ENCODE measurements around the gene GPR22. TPM values are rescaled to one million over a fixed set of nuclear protein-coding genes. Genes with fewer than 3 reads are reported as not detected.
A peak's percentile ranks its signal among the peaks of the same experiment; 100 is the strongest.

GPR22 gene
- total RNA-seq, 2 donors from 2014 or later = not detected

- ATAC-seq (replicated peaks in 1 of 2) (no peak), DNase-seq (no peak)
- Mint-ChIP-seq H3K27ac (no peak overlapping the region), H3K4me1 (ENCODE audit: low read depth) (peaks cover 5% of the 10 kb centered on the region), H3K27me3 (ENCODE audit: low read depth) (no peaks in the 10 kb centered on the region), H3K36me3 (ENCODE audit: insufficient read depth in 2 of 2) (peaks cover 6 to 9% of the 10 kb centered on the region in 2 donors), H3K9me3 (peaks cover 0 to 4% of the 10 kb centered on the region in 2 donors), H3K4me3 (no peak overlapping the region)
These were observed 24.5 kb downstream of the GPR22 start for GRCh38 chr7:107494315-107494751.

- Mint-ChIP-seq H3K9me3 (peaks cover 0 to 4% of the 10 kb centered on the region in 2 donors), H3K27me3 (ENCODE audit: low read depth) (no peaks in the 10 kb centered on the region), H3K4me3 (no peak overlapping the region), H3K4me1 (ENCODE audit: low read depth) (peaks cover 5% of the 10 kb centered on the region), H3K36me3 (ENCODE audit: insufficient read depth in 2 of 2) (peaks cover 6 to 9% of the 10 kb centered on the region in 2 donors), H3K27ac (no peak overlapping the region)
- ATAC-seq (replicated peaks in 1 of 2) (no peak), DNase-seq (no peak)
These were observed 25.0 kb downstream of the GPR22 start for GRCh38 chr7:107494884-107495283.

GRCh38 chr7:107495516-107495915 lies 25.7 kb downstream of the GPR22 start:
- Mint-ChIP-seq H3K27me3 (ENCODE audit: low read depth) (no peaks in the 10 kb centered on the region), H3K27ac (no peak overlapping the region), H3K9me3 (peaks cover 0 to 4% of the 10 kb centered on the region in 2 donors), H3K4me1 (ENCODE audit: low read depth) (peaks cover 5% of the 10 kb centered on the region), H3K36me3 (ENCODE audit: insufficient read depth in 2 of 2) (peaks cover 6 to 9% of the 10 kb centered on the region in 2 donors), H3K4me3 (no peak overlapping the region)
- ATAC-seq (replicated peaks in 1 of 2) (no peak), DNase-seq (no peak)

GRCh38 chr7:107499731-107500130 lies 29.9 kb downstream of the GPR22 start:
- DNase-seq (no peak), ATAC-seq (replicated peaks in 1 of 2) (no peak)
- Mint-ChIP-seq H3K9me3 (peaks cover 0 to 5% of the 10 kb centered on the region in 2 donors), H3K27me3 (ENCODE audit: low read depth) (no peaks in the 10 kb centered on the region), H3K4me3 (no peak overlapping the region), H3K27ac (no peak overlapping the region), H3K36me3 (ENCODE audit: insufficient read depth in 2 of 2) (peaks cover 6% of the 10 kb centered on the region in 2 donors), H3K4me1 (ENCODE audit: low read depth) (peaks cover 5% of the 10 kb centered on the region)

GRCh38 chr7:107501593-107501992 lies 31.7 kb downstream of the GPR22 start:
- H3K9me3 Mint-ChIP-seq = peaks cover 0 to 4% of the 10 kb centered on the region in 2 donors
- ATAC-seq (replicated peaks in 1 of 2) = no peak
- no peak overlapping the region for H3K27ac Mint-ChIP-seq
- peaks cover 12% of the 10 kb centered on the region for H3K4me1 Mint-ChIP-seq (ENCODE audit: low read depth)
- H3K4me3 Mint-ChIP-seq = no peak overlapping the region
- H3K36me3 Mint-ChIP-seq (ENCODE audit: insufficient read depth in 2 of 2) = peaks cover 4 to 6% of the 10 kb centered on the region in 2 donors
- DNase-seq = peak; percentile 19 to 22
- H3K27me3 Mint-ChIP-seq (ENCODE audit: low read depth) = no peaks in the 10 kb centered on the region

- no peak for ATAC-seq (replicated peaks in 1 of 2)
- Mint-ChIP-seq H3K36me3 (ENCODE audit: insufficient read depth in 2 of 2) (peaks cover 2 to 4% of the 10 kb centered on the region in 2 donors), H3K9me3 (peaks cover 0 to 2% of the 10 kb centered on the region in 2 donors), H3K4me1 (ENCODE audit: low read depth) (peaks cover 12% of the 10 kb centered on the region), H3K27ac (no peak overlapping the region), H3K4me3 (no peak overlapping the region), H3K27me3 (ENCODE audit: low read depth) (no peaks in the 10 kb centered on the region)
- DNase-seq = no peak
These were observed 32.3 kb downstream of the GPR22 start for GRCh38 chr7:107502154-107502553.

GRCh38 chr7:107502797-107503196 lies 32.9 kb downstream of the GPR22 start:
- Mint-ChIP-seq H3K27me3 (ENCODE audit: low read depth) (no peaks in the 10 kb centered on the region), H3K4me1 (ENCODE audit: low read depth) (peaks cover 10% of the 10 kb centered on the region), H3K27ac (no peak overlapping the region), H3K9me3 (peaks cover 0 to 2% of the 10 kb centered on the region in 2 donors), H3K36me3 (ENCODE audit: insufficient read depth in 2 of 2) (peaks cover 3 to 4% of the 10 kb centered on the region in 2 donors), H3K4me3 (no peak overlapping the region)
- DNase-seq = no peak
- ATAC-seq (replicated peaks in 1 of 2) = no peak

GRCh38 chr7:107503687-107504086 lies 33.8 kb downstream of the GPR22 start:
- H3K36me3 Mint-ChIP-seq (ENCODE audit: insufficient read depth in 2 of 2) = peaks cover 0 to 6% of the 10 kb centered on the region in 2 donors
- H3K4me1 Mint-ChIP-seq (ENCODE audit: low read depth) = peaks cover 7% of the 10 kb centered on the region
- H3K9me3 Mint-ChIP-seq = peaks cover 0 to 2% of the 10 kb centered on the region in 2 donors
- H3K27me3 Mint-ChIP-seq (ENCODE audit: low read depth) = no peaks in the 10 kb centered on the region
- H3K27ac Mint-ChIP-seq = peak overlapping the region; percentile 46
- no peak overlapping the region for H3K4me3 Mint-ChIP-seq
- no peak for ATAC-seq (replicated peaks in 1 of 2)
- no peak for DNase-seq

- Mint-ChIP-seq H3K36me3 (ENCODE audit: insufficient read depth in 2 of 2) (peaks cover 0 to 12% of the 10 kb centered on the region in 2 donors), H3K9me3 (peaks cover 0 to 5% of the 10 kb centered on the region in 2 donors), H3K27ac (no peak overlapping the region), H3K27me3 (ENCODE audit: low read depth) (no peaks in the 10 kb centered on the region), H3K4me1 (ENCODE audit: low read depth) (peaks cover 7% of the 10 kb centered on the region), H3K4me3 (no peak overlapping the region)
- no peak for DNase-seq
- ATAC-seq (replicated peaks in 1 of 2) = no peak
These were observed 35.5 kb downstream of the GPR22 start for GRCh38 chr7:107505362-107505761.

GRCh38 chr7:107505997-107506673 lies 36.3 kb downstream of the GPR22 start:
- DNase-seq (peak; percentile 2 to 39), ATAC-seq (replicated peaks in 1 of 2) (peak; percentile 20 to 77)
- Mint-ChIP-seq H3K27me3 (ENCODE audit: low read depth) (no peaks in the 10 kb centered on the region), H3K27ac (peak overlapping the region; percentile 81), H3K36me3 (ENCODE audit: insufficient read depth in 2 of 2) (peaks cover 0 to 12% of the 10 kb centered on the region in 2 donors), H3K4me1 (ENCODE audit: low read depth) (peaks cover 7% of the 10 kb centered on the region), H3K4me3 (no peak overlapping the region), H3K9me3 (peaks cover 1 to 11% of the 10 kb centered on the region in 2 donors)

GRCh38 chr7:107506674-107507339 lies 37.0 kb downstream of the GPR22 start:
- no peak for DNase-seq
- peaks cover 0 to 12% of the 10 kb centered on the region in 2 donors for H3K36me3 Mint-ChIP-seq (ENCODE audit: insufficient read depth in 2 of 2)
- ATAC-seq (replicated peaks in 1 of 2) = no peak
- H3K4me3 Mint-ChIP-seq = no peak overlapping the region
- peaks cover 7% of the 10 kb centered on the region for H3K4me1 Mint-ChIP-seq (ENCODE audit: low read depth)
- H3K27me3 Mint-ChIP-seq (ENCODE audit: low read depth) = no peaks in the 10 kb centered on the region
- H3K27ac Mint-ChIP-seq = no peak overlapping the region
- peaks cover 1 to 11% of the 10 kb centered on the region in 2 donors for H3K9me3 Mint-ChIP-seq

All from activated T-cell treated with anti-CD3 and anti-CD28 coated beads, Interleukin-2, amount 50 U/mL, for 72 hours (primary cell).